ENCODE measurements around the gene DNMT3B.

The DNMT3B gene

GRCh38 chr20:32828029-32828680 lies 66.0 kb downstream of the DNMT3B start:
- no peak for DNase-seq

DNA sequence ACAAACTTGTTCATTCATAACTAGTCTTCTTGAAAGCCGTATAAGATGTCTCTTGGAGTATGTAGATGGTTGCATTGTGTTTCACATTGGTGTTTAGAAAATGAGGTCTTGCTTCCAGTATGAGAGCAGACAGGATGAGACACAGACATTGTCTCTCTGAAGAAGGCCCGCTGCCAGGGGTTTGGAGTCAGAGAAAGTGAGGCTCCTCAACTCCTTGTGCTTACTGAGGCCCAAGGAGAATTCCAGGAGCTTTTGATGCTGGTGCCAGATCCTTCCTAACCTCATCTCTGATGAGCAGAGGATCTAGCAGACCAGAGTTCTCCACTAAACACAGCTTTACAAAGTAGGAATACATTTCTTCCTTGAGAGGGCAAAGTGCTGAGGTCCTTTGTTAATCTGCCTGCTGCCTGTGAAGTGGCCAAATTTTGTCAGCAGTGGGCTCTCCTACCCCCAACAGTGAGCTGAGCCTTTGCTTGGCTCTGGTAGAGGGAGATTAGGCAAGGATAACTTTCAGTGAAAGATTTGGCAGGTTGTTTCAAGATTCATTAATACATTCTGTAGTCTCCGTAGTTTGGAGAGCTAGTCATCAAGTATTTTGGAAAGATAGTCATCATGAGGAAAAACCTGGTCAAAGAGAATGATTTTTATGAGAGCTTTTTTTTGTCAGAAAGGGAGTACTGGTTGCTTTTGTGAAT lies 67.3 kb downstream of the DNMT3B start:
- DNase-seq: no peak

GRCh38 chr20:32830437-32830836 lies 68.3 kb downstream of the DNMT3B start:
- peak; percentile 31 for DNase-seq

DNA sequence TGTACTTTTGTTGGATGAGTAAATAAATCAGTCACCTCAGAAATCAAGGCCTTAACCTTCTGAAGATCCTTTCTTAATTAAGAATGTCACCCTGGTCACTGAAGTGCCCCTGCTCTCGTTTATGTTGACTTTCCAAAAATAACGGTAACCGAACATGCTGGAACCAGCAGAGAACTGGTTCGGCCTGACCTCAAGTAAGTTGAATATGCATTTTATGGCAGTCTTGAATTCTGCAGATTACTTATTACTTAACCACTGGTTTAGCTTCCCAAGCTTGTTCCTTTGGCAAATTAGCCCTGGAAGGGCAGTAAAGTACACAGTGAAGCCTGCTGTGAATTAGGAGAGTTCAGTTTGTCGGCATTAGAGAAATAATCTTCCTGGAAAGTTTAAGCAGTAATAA lies 69.8 kb downstream of the DNMT3B start:
- no peak for DNase-seq

- peak; percentile 48 for DNase-seq
These were observed 70.5 kb downstream of the DNMT3B start for GRCh38 chr20:32832664-32833063.

- no peak for DNase-seq
These were observed 72.8 kb downstream of the DNMT3B start for GRCh38 chr20:32834972-32835371.

DNA sequence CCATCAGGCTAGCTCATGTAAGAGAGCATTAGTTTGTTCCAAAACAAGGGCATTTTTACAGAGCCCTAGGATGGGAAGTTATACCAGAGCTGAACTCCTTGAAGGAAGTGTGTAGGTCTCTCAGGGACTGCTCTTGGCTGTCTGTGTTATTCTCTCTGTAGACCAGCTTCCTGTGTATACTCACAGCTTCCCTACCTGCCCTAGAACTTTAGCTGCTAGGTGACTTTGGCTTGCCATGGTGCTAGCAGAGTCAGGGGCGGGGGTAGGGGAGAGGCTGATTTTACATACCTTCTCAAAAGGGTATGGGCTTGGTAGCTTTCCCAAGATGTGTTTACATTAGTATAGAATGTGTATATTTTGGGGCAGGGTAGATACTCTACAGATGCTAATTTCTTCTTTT lies 75.0 kb downstream of the DNMT3B start:
- DNase-seq: no peak

DNA sequence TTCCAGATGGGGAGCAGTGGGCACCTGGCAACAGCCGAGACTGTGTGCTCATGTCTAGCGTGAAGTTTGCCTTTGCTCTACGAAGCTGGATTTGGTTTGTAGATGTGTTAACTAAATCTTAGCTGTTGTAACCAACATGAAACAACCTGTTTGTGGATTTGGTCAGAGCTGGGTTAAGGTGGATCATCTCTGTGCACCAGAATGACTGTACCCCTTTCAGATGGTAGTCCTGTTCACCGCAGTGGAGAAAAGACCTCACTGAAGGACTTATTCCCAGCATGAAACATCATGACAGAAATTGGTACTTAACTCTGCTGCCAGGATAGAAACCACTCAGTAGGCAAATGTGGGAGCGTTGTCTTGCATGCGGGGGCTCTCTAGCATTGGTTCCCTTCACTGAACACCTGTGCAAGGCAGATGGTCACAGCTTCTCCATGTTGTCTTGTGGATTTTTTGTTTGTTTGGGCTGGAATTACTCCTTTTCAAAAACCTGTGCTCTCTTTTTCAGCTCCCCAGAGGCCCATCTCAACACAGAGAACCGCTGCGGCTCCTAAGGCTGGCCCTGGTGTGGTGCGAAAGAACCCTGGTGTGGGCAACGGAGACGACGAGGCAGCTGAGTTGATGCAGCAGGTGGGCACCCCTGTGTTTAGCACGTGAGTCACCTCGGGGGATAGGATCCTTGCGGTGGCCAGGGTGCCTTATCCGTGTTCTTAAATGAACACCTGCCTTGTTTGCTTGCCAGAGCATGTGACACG lies 77.2 kb downstream of the DNMT3B start:
- no peak for DNase-seq

- no peak for DNase-seq
These were observed 77.7 kb downstream of the DNMT3B start for GRCh38 chr20:32839982-32840285.

GRCh38 chr20:32841174-32841573 lies 79.0 kb downstream of the DNMT3B start:
- DNase-seq: no peak

- DNase-seq: no peak
These were observed 79.4 kb downstream of the DNMT3B start for GRCh38 chr20:32841632-32842031.

DNA sequence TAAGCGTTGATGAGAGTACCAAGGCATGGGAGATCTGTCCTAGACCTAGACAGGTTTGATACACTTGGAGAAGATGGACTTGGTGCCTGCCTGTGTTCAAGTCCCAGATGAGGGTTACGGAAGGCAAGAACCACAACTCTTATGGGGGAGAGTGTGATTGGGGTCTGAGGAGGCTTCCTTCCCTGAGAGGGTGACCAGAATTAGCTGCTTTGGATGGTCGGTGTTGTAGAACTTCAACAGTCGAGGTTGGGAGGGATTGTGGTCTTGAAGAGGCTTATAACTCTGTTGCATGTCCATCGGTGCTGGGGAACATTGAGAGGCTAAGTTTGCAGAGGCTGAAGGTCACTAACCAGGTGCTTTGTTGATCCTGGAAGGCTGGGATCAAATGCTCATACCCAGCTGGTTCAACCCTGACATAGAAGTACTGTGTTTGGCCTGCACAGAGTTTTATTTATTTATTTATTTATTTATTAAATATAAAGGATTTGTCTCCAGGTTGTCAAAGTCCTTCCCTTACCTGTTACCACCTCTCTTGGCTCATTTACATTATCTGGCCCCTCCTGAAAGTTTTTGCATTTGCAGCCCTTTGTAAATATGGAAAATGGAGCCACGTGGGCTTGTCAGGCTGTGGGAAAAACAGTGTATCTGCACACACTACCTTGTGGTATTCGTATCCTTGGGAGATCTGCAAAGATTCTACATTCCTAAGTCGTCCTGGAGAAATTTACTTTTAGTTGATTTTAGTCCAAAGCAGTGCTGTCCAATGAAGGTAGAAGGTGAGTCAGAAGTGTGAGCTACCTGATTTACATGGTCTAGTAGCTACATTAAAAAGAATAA lies 80.7 kb downstream of the DNMT3B start:
- DNase-seq: no peak

DNA sequence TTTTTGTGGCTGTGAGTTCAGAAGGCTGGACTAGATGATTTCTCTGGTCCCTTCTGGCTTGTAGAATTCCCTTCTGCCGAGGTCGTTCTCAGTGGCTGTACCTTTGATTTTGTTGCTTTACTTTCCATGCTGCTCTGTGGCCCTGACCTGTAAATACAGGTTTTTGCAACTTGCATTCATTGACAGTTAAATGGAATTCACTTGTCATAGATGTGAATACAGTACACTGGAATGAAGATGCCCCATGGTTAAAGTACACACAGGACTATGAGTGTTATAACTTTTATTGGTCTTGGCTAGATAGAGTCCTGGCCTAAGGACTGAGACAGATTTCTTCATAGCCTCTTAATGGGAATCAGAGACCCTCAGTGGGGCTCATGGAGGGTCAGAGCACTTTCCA lies 83.6 kb downstream of the DNMT3B start:
- DNase-seq: no peak

GRCh38 chr20:32846852-32847251 lies 84.7 kb downstream of the DNMT3B start:
- no peak for DNase-seq

GRCh38 chr20:32847964-32848363 lies 85.8 kb downstream of the DNMT3B start:
- no peak for DNase-seq

DNA sequence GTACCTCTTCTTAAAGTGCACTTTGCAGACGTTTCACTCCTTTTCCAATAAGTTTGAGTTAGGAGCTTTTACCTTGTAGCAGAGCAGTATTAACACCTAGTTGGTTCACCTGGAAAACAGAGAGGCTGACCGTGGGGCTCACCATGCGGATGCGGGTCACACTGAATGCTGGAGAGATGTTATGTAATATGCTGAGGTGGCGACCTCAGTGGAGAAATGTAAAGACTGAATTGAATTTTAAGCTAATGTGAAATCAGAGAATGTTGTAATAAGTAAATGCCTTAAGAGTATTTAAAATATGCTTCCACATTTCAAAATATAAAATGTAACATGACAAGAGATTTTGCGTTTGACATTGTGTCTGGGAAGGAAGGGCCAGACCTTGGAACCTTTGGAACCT lies 86.7 kb downstream of the DNMT3B start:
- DNase-seq: no peak

GRCh38 chr20:32849577-32849976 lies 87.4 kb downstream of the DNMT3B start:
- DNase-seq: no peak

DNA sequence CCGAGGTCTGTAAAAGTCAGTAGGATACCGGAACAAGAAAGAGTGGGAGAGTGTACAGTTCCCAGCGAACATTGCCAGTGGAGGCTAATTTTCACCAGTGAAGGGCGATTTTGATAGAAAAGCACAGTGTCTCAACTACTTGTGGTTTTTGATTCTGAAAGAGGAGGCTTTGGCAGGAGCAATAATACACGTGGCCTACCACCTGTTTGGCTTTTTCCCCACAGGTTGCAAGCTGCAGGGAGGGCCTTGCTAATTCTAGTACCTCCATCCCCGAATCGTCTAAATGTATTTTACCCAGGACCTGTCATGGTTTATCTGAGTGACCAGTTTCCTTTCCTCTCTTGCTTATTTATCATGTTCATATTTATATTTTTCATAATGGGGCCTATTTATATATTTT lies 93.2 kb downstream of the DNMT3B start:
- DNase-seq: no peak

- no peak for DNase-seq
These were observed 96.0 kb downstream of the DNMT3B start for GRCh38 chr20:32858189-32858588.
